Epithelial cell of proximal tubule (primary cell): ENCODE measurements around the gene ST8SIA5. TPM values are rescaled to one million over a fixed set of nuclear protein-coding genes. Genes with fewer than 3 reads are reported as not detected.

Experiments used
- DNase-seq: peaks from one replicate; pipeline ENCODE4 v3.0.0-alpha.2; 2011; ENCODE audit warnings: low read depth
- H3K4me3 ChIP-seq: 2 replicates; pipeline ENCODE4 v1.5.1; 2011; ENCODE audit warnings: low read depth, mild to moderate bottlenecking, low read length
- total RNA-seq: library from RNA; depleted of rRNA; stranded (reverse); fragments of >200 nt; gene quantifications from 2 replicates; pipeline ENCODE4 v1.2.3, GENCODE V29; 2015
- TF ChIP-seq, protein P1 (sequence below): conservative IDR thresholded peaks from 2 replicates; pipeline ENCODE4 v1.5.1; 2012; ENCODE audit warnings: low read depth, mild to moderate bottlenecking, low read length

Gene ST8SIA5
- total RNA-seq, 1 donor from 2014 or later, result not detected

DNA sequence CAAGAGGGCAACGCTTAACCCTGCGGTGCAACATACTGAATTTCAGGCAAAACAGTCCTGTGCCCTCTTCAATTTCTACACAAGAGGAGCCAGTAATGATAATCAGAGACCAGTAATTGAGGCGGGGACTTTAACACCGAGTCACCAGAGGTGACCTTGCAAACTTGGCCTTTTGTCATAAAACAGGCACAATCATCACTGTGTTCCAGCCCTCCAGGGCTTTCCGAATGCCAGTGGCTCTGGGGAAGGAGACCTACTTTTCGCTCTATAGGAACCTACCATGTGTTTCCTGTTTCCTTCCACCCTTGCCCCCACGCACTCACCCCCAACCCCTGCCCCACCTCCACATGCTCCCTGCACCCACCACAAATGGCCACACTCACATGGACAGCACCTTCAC is 52.7 kb downstream of the ST8SIA5 start:
- no peak overlapping the region for H3K4me3 ChIP-seq
- TF ChIP-seq, protein P1, sequence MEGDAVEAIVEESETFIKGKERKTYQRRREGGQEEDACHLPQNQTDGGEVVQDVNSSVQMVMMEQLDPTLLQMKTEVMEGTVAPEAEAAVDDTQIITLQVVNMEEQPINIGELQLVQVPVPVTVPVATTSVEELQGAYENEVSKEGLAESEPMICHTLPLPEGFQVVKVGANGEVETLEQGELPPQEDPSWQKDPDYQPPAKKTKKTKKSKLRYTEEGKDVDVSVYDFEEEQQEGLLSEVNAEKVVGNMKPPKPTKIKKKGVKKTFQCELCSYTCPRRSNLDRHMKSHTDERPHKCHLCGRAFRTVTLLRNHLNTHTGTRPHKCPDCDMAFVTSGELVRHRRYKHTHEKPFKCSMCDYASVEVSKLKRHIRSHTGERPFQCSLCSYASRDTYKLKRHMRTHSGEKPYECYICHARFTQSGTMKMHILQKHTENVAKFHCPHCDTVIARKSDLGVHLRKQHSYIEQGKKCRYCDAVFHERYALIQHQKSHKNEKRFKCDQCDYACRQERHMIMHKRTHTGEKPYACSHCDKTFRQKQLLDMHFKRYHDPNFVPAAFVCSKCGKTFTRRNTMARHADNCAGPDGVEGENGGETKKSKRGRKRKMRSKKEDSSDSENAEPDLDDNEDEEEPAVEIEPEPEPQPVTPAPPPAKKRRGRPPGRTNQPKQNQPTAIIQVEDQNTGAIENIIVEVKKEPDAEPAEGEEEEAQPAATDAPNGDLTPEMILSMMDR, result no peak

DNA sequence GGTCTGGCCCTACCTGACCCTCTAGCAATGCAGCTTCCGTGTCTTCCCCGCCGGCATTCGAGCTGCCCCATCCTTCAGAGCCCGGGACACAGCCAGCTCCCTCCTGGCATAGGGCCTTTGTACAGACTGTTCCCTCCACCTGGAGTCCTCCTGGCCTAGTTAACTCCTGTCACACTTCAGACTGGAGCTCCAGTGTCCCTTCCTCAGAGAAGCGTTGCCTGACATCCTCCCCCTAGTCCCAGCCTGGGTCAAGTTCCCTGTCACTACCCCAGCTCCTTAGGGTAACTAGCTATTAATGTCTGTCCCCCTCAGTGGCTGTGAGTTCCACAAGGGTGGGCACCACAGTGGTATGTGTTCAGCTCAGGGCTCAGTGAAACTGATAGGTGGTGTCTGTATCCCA is 54.4 kb downstream of the ST8SIA5 start:
- no peak overlapping the region for H3K4me3 ChIP-seq
- TF ChIP-seq, protein P1, result no peak

More for the DNA sequence above, 52.7 kb downstream of the ST8SIA5 start:
- DNase-seq, result no peak

DNA sequence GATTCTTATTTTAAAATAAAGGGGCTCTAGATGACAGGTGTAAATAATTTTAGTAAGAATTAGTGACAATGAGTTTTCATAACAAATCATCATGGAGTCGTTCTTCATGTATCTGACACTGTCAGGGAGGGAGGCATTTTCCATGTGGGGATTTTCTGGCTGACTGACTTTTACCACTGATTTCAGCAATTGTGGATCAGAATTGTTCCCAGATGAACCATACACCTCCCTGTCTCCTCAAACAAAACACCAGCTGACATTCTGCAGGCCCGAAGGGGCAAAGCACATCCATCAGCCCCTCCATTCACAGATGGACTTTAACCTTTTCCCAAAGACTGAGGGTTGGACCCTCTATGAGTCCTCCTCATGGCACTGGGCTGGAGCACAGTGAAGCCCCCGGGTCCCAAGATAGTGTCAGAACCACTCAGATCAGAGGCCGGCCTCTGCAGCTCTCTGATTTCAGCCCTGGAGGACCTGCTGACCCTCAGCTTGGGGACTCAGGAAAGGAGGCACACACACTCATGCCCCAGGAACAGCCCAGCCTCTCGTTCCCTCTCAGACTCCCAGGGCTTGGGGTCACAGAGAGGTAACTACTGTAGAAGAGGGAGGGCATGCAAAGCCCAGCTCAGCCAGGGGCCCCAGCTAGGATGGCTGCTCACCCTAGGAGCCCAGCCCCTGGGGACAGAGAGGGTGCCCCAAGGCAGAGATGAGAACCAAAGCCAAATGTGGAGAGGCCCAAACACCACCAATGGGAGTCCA is 56.6 kb downstream of the ST8SIA5 start:
- TF ChIP-seq, protein P1, result no peak
- DNase-seq, result no peak

More for the DNA sequence above, 54.4 kb downstream of the ST8SIA5 start:
- no peak for DNase-seq

DNA sequence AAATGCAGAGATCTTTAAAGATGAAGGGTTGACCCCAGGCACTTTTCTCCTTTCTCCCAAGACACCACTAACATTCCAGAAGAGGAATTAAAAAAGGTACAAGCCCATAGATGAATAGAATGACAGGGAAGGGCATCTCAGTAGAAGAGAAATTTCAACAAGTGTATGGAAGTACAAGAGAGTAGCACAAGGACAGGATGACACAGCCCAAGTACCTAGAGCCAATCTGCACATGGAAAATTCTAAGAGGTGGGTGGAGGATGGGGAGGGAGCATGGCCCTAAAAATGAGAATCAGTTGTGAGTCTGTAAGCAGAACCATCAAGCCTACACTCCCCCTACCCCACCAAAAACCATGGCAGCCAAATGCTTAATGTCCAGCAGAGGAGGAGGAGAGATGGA is 60.2 kb downstream of the ST8SIA5 start:
- TF ChIP-seq, protein P1, result no peak
- H3K4me3 ChIP-seq, result no peak overlapping the region
- DNase-seq, result no peak

More for the DNA sequence above, 56.6 kb downstream of the ST8SIA5 start:
- H3K4me3 ChIP-seq, result no peak overlapping the region

DNA sequence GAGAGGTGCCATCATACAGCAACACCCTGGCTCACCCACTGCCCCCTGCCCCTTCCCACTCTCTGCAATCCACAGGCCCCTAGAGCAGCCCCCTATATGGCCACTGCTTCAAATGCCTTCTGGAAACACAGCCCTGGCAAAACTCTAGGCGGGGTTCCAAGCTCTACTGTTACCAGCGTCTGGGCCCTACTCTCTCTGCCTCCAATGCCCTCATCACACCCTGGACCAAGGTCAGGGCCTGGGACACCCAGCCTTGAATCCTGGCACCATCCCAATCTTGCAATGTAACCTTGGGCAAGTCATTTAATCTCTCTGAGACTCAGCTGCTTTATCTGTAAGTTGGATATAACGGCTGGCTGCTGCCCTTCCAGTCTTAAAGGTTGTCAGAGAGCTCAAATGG is 60.6 kb downstream of the ST8SIA5 start:
- DNase-seq, result no peak
- TF ChIP-seq, protein P1, result no peak
- no peak overlapping the region for H3K4me3 ChIP-seq

DNA sequence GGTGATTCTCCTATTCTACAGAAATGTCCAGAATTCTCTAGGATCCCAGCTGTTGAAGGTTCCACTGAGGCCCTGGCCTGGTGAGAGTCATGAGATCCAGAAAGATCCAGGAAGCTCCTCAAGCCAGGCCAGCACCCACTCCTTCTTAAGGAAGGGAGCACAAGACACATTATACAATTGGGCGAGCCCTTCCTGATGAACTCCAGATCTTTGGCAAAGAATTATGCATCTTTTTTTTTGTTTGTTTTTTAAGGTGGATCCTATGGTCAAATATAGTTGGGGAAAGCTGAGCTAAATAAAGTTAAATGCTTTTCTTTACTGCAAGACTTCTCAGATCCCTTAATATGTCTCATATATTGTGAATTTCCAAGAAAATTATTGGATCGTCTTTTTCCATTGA is 62.9 kb downstream of the ST8SIA5 start:
- no peak overlapping the region for H3K4me3 ChIP-seq
- DNase-seq, result no peak
- TF ChIP-seq, protein P1, result no peak
